K562 (cell line): Measurements from ENCODE around the gene LRP1-AS. TPM values are rescaled to one million over a fixed set of nuclear protein-coding genes. Genes with fewer than 3 reads are reported as not detected.
A peak's percentile ranks its signal among the peaks of the same experiment; 100 is the strongest.

ENCODE experiments used
- microRNA counts: library from miRNA; unstranded; fragments of <30 nt; microRNA quantifications from one replicate; lab custom pipeline; 2016
- microRNA-seq: library from miRNA; unstranded; fragments of <30 nt; microRNA quantifications from one replicate; pipeline ENCODE4, GENCODE V29; 2018; ENCODE audit warnings: borderline microRNAs expressed
- polyA plus RNA-seq, 8 experiments: library from polyadenylated mRNA; depleted of rRNA in 4 of 8; stranded (reverse) in 5 of 8; unstranded in 3 of 8; fragments of >200 nt; fragmentation: Nextera tagmentation in 2 of 8; fragmentation: Illumina TruSeq in 1 of 8; extraction: Ambion mirVana in 2 of 8; extraction: Trizol in 1 of 8; gene quantifications; 2 replicates each; pipeline versions ENCODE4 v1.2.1 to v1.2.3, GENCODE V29; 2011 to 2014; ENCODE audit warnings: inconsistent platforms in 1 of 8, missing spikeins in 1 of 8
- small RNA-seq: library from RNA; depleted of rRNA; stranded (forward); fragments of <200 nt; gene quantifications from one replicate; pipeline ENCODE3, GENCODE V24; 2014
- total RNA-seq, 7 experiments: library from RNA; depleted of rRNA in 6 of 7; stranded (reverse); fragments of >200 nt in 6 of 7; fragmentation: Illumina TruSeq in 2 of 7; extraction: Trizol in 2 of 7; gene quantifications; 2 replicates each; pipeline versions ENCODE4 v1.2.1 to v1.2.3, GENCODE V29; 2011 to 2021; ENCODE audit warnings: low replicate concordance in 1 of 7

LRP1-AS gene
- total and polyA plus RNA-seq, 9 of the 15 experiments (the other 6 are each of a cell fraction or from before 2014, with no cell fraction given): not detected

MicroRNAs encoded within 50 kb of the gene (microRNA counts, 767-probe panel; counts per million panel counts)
- microRNA hsa-miR-1228-3p (lab: Ali Mortazavi, UCI): 1,139 counts per million, percentile 25 among the panel's probes with 10 or more counts

Small RNAs within 50 kb of the gene (microRNA-seq; reads per million reads assigned to microRNA genes)
- not detected for gene MIR1228

Small RNAs within 50 kb of the gene (small RNA-seq; reads per million reads assigned to genes)
- gene MIR1228: not detected

Other genes with a start within 250 kb of the LRP1-AS start
Only the 7 nearest of the 12 such genes appear.
- gene MYO1A, start 97.5 kb downstream of the LRP1-AS start, total RNA-seq (2014; rRNA removed): 0.08 and 0.09 TPM in 2 replicates
- gene MYO1A, start 97.5 kb downstream of the LRP1-AS start, total RNA-seq (2014; rRNA removed; fragmentation: Illumina TruSeq; extraction: Trizol): 0.06 and 0.29 TPM in 2 replicates
- gene MYO1A, start 97.5 kb downstream of the LRP1-AS start, total RNA-seq (2015; rRNA removed; fragmentation: Illumina TruSeq; extraction: Trizol): 0.08 and 0.14 TPM in 2 replicates
- 0.18 and 0.29 TPM in 2 replicates for gene MYO1A, start 97.5 kb downstream of the LRP1-AS start, total RNA-seq (2021)
- gene MYO1A, start 97.5 kb downstream of the LRP1-AS start, polyA plus RNA-seq (2011; rRNA removed): 0.14 and 0.18 TPM in 2 replicates
- 0.03 and 0.54 TPM in 2 replicates for gene MYO1A, start 97.5 kb downstream of the LRP1-AS start, polyA plus RNA-seq (2014; fragmentation: Illumina TruSeq; extraction: Trizol)
- gene MYO1A, start 97.5 kb downstream of the LRP1-AS start, polyA plus RNA-seq (2014; fragmentation: Nextera tagmentation; extraction: Ambion mirVana): not detected
- 0.08 and 0.20 TPM in 2 replicates for gene MYO1A, start 97.5 kb downstream of the LRP1-AS start, polyA plus RNA-seq (2014; rRNA removed)
- 28.5 and 31.3 TPM in 2 replicates for gene NEMP1, start 68.8 kb downstream of the LRP1-AS start, total RNA-seq (2014; rRNA removed)
- gene NEMP1, start 68.8 kb downstream of the LRP1-AS start, total RNA-seq (2014; rRNA removed; fragmentation: Illumina TruSeq; extraction: Trizol): 44.5 and 51.5 TPM in 2 replicates
- gene NEMP1, start 68.8 kb downstream of the LRP1-AS start, total RNA-seq (2015; rRNA removed; fragmentation: Illumina TruSeq; extraction: Trizol): 37.7 and 40.9 TPM in 2 replicates
- gene NEMP1, start 68.8 kb downstream of the LRP1-AS start, total RNA-seq (2021): 57.0 and 59.0 TPM in 2 replicates
- 69.7 and 82.2 TPM in 2 replicates for gene NEMP1, start 68.8 kb downstream of the LRP1-AS start, polyA plus RNA-seq (2011; rRNA removed)
- 45.7 and 51.5 TPM in 2 replicates for gene NEMP1, start 68.8 kb downstream of the LRP1-AS start, polyA plus RNA-seq (2014; fragmentation: Illumina TruSeq; extraction: Trizol)
- 10 to 100 TPM in 1 of 2 experiments, 1 to 10 TPM in 1; 9.5 to 15.6 TPM for gene NEMP1, start 68.8 kb downstream of the LRP1-AS start, polyA plus RNA-seq (2014; fragmentation: Nextera tagmentation; extraction: Ambion mirVana)
- 41.2 and 41.3 TPM in 2 replicates for gene NEMP1, start 68.8 kb downstream of the LRP1-AS start, polyA plus RNA-seq (2014; rRNA removed)
- 32.0 and 32.8 TPM in 2 replicates for gene NAB2, start 58.5 kb downstream of the LRP1-AS start, total RNA-seq (2014; rRNA removed)
- gene NAB2, start 58.5 kb downstream of the LRP1-AS start, total RNA-seq (2014; rRNA removed; fragmentation: Illumina TruSeq; extraction: Trizol): 11.8 and 14.2 TPM in 2 replicates
- gene NAB2, start 58.5 kb downstream of the LRP1-AS start, total RNA-seq (2015; rRNA removed; fragmentation: Illumina TruSeq; extraction: Trizol): 16.9 and 18.8 TPM in 2 replicates
- 23.4 and 36.0 TPM in 2 replicates for gene NAB2, start 58.5 kb downstream of the LRP1-AS start, total RNA-seq (2021)
- 25.8 and 30.9 TPM in 2 replicates for gene NAB2, start 58.5 kb downstream of the LRP1-AS start, polyA plus RNA-seq (2011; rRNA removed)
- gene NAB2, start 58.5 kb downstream of the LRP1-AS start, polyA plus RNA-seq (2014; fragmentation: Illumina TruSeq; extraction: Trizol): 20.4 and 30.2 TPM in 2 replicates
- gene NAB2, start 58.5 kb downstream of the LRP1-AS start, polyA plus RNA-seq (2014; fragmentation: Nextera tagmentation; extraction: Ambion mirVana): under 1 TPM; 0.45 to 0.52 TPM
- gene NAB2, start 58.5 kb downstream of the LRP1-AS start, polyA plus RNA-seq (2014; rRNA removed): 30.4 and 40.9 TPM in 2 replicates
- gene STAT6, start 36.3 kb downstream of the LRP1-AS start, total RNA-seq (2014; rRNA removed): 20.8 and 28.2 TPM in 2 replicates
- 17.1 and 18.6 TPM in 2 replicates for gene STAT6, start 36.3 kb downstream of the LRP1-AS start, total RNA-seq (2014; rRNA removed; fragmentation: Illumina TruSeq; extraction: Trizol)
- 24.9 and 26.5 TPM in 2 replicates for gene STAT6, start 36.3 kb downstream of the LRP1-AS start, total RNA-seq (2015; rRNA removed; fragmentation: Illumina TruSeq; extraction: Trizol)
- gene STAT6, start 36.3 kb downstream of the LRP1-AS start, total RNA-seq (2021): 32.7 and 38.4 TPM in 2 replicates
- 40.1 and 60.0 TPM in 2 replicates for gene STAT6, start 36.3 kb downstream of the LRP1-AS start, polyA plus RNA-seq (2011; rRNA removed)
- 48.2 and 49.5 TPM in 2 replicates for gene STAT6, start 36.3 kb downstream of the LRP1-AS start, polyA plus RNA-seq (2014; fragmentation: Illumina TruSeq; extraction: Trizol)
- 1 to 10 TPM; 2.4 to 4.3 TPM for gene STAT6, start 36.3 kb downstream of the LRP1-AS start, polyA plus RNA-seq (2014; fragmentation: Nextera tagmentation; extraction: Ambion mirVana)
- gene STAT6, start 36.3 kb downstream of the LRP1-AS start, polyA plus RNA-seq (2014; rRNA removed): 37.9 and 38.4 TPM in 2 replicates
- gene LRP1, start 19.1 kb downstream of the LRP1-AS start, total RNA-seq (2014; rRNA removed): 0.18 and 0.29 TPM in 2 replicates
- gene LRP1, start 19.1 kb downstream of the LRP1-AS start, total RNA-seq (2014; rRNA removed; fragmentation: Illumina TruSeq; extraction: Trizol): 0.03 and 0.04 TPM in 2 replicates
- gene LRP1, start 19.1 kb downstream of the LRP1-AS start, total RNA-seq (2015; rRNA removed; fragmentation: Illumina TruSeq; extraction: Trizol): 0.11 and 0.36 TPM in 2 replicates
- 0.64 and 1.1 TPM in 2 replicates for gene LRP1, start 19.1 kb downstream of the LRP1-AS start, total RNA-seq (2021)
- 0.28 and 0.45 TPM in 2 replicates for gene LRP1, start 19.1 kb downstream of the LRP1-AS start, polyA plus RNA-seq (2011; rRNA removed)
- 0.13 and 0.15 TPM in 2 replicates for gene LRP1, start 19.1 kb downstream of the LRP1-AS start, polyA plus RNA-seq (2014; fragmentation: Illumina TruSeq; extraction: Trizol)
- not detected for gene LRP1, start 19.1 kb downstream of the LRP1-AS start, polyA plus RNA-seq (2014; fragmentation: Nextera tagmentation; extraction: Ambion mirVana)
- 0.19 and 0.45 TPM in 2 replicates for gene LRP1, start 19.1 kb downstream of the LRP1-AS start, polyA plus RNA-seq (2014; rRNA removed)
- 1.0 and 1.4 TPM in 2 replicates for gene NXPH4, start 69.2 kb upstream of the LRP1-AS start, total RNA-seq (2014; rRNA removed)
- gene NXPH4, start 69.2 kb upstream of the LRP1-AS start, total RNA-seq (2014; rRNA removed; fragmentation: Illumina TruSeq; extraction: Trizol): 0.22 TPM in 1 of 2 replicates, not detected in the other
- gene NXPH4, start 69.2 kb upstream of the LRP1-AS start, total RNA-seq (2015; rRNA removed; fragmentation: Illumina TruSeq; extraction: Trizol): 0.19 TPM in 1 of 2 replicates, not detected in the other
- gene NXPH4, start 69.2 kb upstream of the LRP1-AS start, total RNA-seq (2021): 2.2 and 2.7 TPM in 2 replicates
- 0.49 and 1.7 TPM in 2 replicates for gene NXPH4, start 69.2 kb upstream of the LRP1-AS start, polyA plus RNA-seq (2011; rRNA removed)
- gene NXPH4, start 69.2 kb upstream of the LRP1-AS start, polyA plus RNA-seq (2014; fragmentation: Illumina TruSeq; extraction: Trizol): 1.1 and 1.9 TPM in 2 replicates
- gene NXPH4, start 69.2 kb upstream of the LRP1-AS start, polyA plus RNA-seq (2014; fragmentation: Nextera tagmentation; extraction: Ambion mirVana): not detected
- gene NXPH4, start 69.2 kb upstream of the LRP1-AS start, polyA plus RNA-seq (2014; rRNA removed): 1.1 and 1.3 TPM in 2 replicates
- 194 and 217 TPM in 2 replicates for gene SHMT2, start 82.1 kb upstream of the LRP1-AS start, total RNA-seq (2014; rRNA removed)
- 76.9 and 92.0 TPM in 2 replicates for gene SHMT2, start 82.1 kb upstream of the LRP1-AS start, total RNA-seq (2014; rRNA removed; fragmentation: Illumina TruSeq; extraction: Trizol)
- gene SHMT2, start 82.1 kb upstream of the LRP1-AS start, total RNA-seq (2015; rRNA removed; fragmentation: Illumina TruSeq; extraction: Trizol): 115 and 119 TPM in 2 replicates
- gene SHMT2, start 82.1 kb upstream of the LRP1-AS start, total RNA-seq (2021): 227 and 243 TPM in 2 replicates
- 84.6 and 226 TPM in 2 replicates for gene SHMT2, start 82.1 kb upstream of the LRP1-AS start, polyA plus RNA-seq (2011; rRNA removed)
- 319 and 377 TPM in 2 replicates for gene SHMT2, start 82.1 kb upstream of the LRP1-AS start, polyA plus RNA-seq (2014; fragmentation: Illumina TruSeq; extraction: Trizol)
- 10 to 100 TPM; 46.1 to 81.5 TPM for gene SHMT2, start 82.1 kb upstream of the LRP1-AS start, polyA plus RNA-seq (2014; fragmentation: Nextera tagmentation; extraction: Ambion mirVana)
- gene SHMT2, start 82.1 kb upstream of the LRP1-AS start, polyA plus RNA-seq (2014; rRNA removed): 154 and 158 TPM in 2 replicates